Chondrocyte (in vitro differentiated cells): ENCODE measurements around the gene IWS1. TPM values are rescaled to one million over a fixed set of nuclear protein-coding genes. Genes with fewer than 3 reads are reported as not detected.
"Not testable (repeated sequence)": the region's sequence is repeated elsewhere in the genome, so short reads cannot be mapped to it uniquely, and the experiment has no call there.

Source experiments
- DNase-seq: peaks from one replicate; pipeline ENCODE4 v3.0.0; 2021; ENCODE audit warnings: mixed read lengths, low spot score
- H3K27ac Mint-ChIP-seq: one replicate; pipeline ENCODE4 v1.8.0; 2021; ENCODE audit warnings: mild to moderate bottlenecking, moderate library complexity, mixed read lengths; ENCODE audit not compliant: unreplicated experiment
- H3K27me3 Mint-ChIP-seq: 2 replicates; pipeline ENCODE4 v1.8.0; 2021; ENCODE audit warnings: low read depth, mixed read lengths
- H3K36me3 Mint-ChIP-seq: 2 replicates; pipeline ENCODE4 v1.8.0; 2021; ENCODE audit warnings: low read depth, mixed read lengths
- H3K4me1 Mint-ChIP-seq: 2 replicates; pipeline ENCODE4 v1.8.0; 2021; ENCODE audit warnings: low read depth, mild to moderate bottlenecking, mixed read lengths
- H3K4me3 Mint-ChIP-seq: one replicate; pipeline ENCODE4 v1.8.0; 2021; ENCODE audit warnings: mild to moderate bottlenecking, moderate library complexity, mixed read lengths; ENCODE audit not compliant: unreplicated experiment
- H3K9me3 Mint-ChIP-seq: 2 replicates; pipeline ENCODE4 v1.8.0; 2021; ENCODE audit warnings: low read depth, mixed read lengths
- total RNA-seq: library from RNA; stranded (reverse); gene quantifications from 3 replicates; pipeline ENCODE4 v1.2.1, GENCODE V29; 2021
- TF ChIP-seq, protein P1 (sequence below): fragments of 200-600 bp; sonication (generic); IDR thresholded peaks from 2 replicates; pipeline ENCODE4 v1.5.0; 2021; ENCODE audit warnings: antibody characterized with exemption, mild to moderate bottlenecking, moderate library complexity

IWS1 gene
- total RNA-seq, 1 donor from 2014 or later, result 37.4 TPM

DNA sequence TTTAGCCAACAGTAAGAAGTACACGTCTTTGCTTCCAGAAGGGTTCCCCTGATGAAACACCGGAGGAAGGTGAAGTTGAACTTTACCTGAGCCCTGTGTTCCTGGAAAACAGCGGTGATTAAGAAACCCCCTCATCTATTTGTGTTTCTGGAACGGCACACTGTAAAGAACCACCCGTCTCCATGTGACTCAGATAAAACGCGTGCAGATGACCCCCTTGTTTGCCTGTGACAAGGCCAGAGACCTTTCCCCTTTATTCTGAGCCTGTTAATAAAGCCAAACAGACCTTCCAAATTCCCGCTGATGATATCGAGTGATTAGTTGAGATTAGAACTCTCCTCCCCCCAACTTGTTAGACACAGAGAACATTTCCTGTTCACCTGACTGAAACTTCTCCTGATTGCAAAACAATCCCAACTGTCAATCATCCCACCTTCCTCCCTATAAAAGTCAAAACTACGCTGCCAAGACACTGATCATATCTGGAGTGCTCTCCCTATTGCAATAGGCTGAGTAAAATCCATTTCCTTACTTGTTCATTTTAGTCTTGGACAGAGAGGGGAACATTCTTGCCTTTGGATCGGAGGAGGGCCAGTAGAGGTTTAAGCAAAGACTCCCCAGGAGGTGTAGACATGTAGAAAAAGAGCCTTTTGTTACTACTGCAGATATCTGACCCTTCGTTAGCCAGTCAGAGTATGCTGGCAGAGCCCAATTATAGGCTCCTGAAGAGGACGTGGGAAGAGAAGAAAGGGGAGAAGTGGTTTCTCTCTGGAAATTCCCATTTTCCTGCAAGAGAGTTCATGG lies 914 bp upstream of the IWS1 start:
- Mint-ChIP-seq H3K27me3 (no peaks in the 10 kb centered on the region), H3K27ac (peak overlapping the region; percentile 100), H3K9me3 (peaks cover 5% of the 10 kb centered on the region), H3K4me1 (peaks cover 27% of the 10 kb centered on the region), H3K4me3 (peak overlapping the region; percentile 83), H3K36me3 (peaks cover 2% of the 10 kb centered on the region)
- TF ChIP-seq, protein P1, sequence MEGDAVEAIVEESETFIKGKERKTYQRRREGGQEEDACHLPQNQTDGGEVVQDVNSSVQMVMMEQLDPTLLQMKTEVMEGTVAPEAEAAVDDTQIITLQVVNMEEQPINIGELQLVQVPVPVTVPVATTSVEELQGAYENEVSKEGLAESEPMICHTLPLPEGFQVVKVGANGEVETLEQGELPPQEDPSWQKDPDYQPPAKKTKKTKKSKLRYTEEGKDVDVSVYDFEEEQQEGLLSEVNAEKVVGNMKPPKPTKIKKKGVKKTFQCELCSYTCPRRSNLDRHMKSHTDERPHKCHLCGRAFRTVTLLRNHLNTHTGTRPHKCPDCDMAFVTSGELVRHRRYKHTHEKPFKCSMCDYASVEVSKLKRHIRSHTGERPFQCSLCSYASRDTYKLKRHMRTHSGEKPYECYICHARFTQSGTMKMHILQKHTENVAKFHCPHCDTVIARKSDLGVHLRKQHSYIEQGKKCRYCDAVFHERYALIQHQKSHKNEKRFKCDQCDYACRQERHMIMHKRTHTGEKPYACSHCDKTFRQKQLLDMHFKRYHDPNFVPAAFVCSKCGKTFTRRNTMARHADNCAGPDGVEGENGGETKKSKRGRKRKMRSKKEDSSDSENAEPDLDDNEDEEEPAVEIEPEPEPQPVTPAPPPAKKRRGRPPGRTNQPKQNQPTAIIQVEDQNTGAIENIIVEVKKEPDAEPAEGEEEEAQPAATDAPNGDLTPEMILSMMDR, result no peak
- DNase-seq, result no peak

GRCh38 chr2:127525691-127526131 lies 578 bp downstream of the IWS1 start:
- Mint-ChIP-seq H3K4me3 (peak overlapping the region; percentile 83), H3K9me3 (peaks cover 5% of the 10 kb centered on the region), H3K27me3 (no peaks in the 10 kb centered on the region), H3K36me3 (peaks cover 4% of the 10 kb centered on the region), H3K4me1 (peaks cover 27% of the 10 kb centered on the region), H3K27ac (peak overlapping the region; percentile 100)
- TF ChIP-seq, protein P1, result no peak
- no peak for DNase-seq

GRCh38 chr2:127524198-127524834 lies 2.0 kb downstream of the IWS1 start:
- not testable (repeated sequence) for DNase-seq, H3K27me3 Mint-ChIP-seq, H3K36me3 Mint-ChIP-seq, H3K9me3 Mint-ChIP-seq
- H3K4me1 Mint-ChIP-seq, result peaks cover 27% of the 10 kb centered on the region
- H3K4me3 Mint-ChIP-seq, result peak overlapping the region; percentile 83
- H3K27ac Mint-ChIP-seq, result peak overlapping the region; percentile 65

DNA sequence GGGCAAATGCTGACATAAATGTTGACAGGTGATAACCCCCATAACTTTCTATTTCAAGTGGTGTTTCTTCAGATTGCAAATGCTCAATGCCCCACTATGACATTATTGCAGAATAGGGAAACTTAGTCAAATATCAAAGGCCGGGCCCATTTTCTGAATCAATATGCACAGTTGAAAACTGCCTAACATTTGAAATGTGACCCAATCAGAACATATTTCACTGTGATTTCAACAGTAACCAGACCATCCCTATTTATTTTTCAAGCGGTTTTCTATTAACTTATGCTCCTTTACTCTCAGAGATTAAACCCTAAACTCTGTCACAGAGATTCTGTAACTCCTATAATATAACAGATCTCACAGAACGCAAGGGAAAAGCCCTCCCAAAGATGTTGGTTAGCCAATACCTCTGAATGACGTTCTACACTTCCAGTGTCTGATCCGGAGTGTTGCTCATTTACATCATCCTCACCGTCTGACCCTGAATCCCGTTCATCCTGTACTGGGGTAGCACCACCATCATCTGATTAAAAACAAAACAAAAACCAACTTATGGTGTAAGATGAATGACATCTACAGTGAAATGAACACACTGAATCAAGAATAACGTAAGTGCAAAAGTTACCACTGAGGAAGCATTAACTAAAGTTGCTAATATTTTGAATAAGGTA lies 2.9 kb downstream of the IWS1 start:
- DNase-seq, result no peak
- no peaks in the 10 kb centered on the region for H3K9me3 Mint-ChIP-seq
- peaks cover 27% of the 10 kb centered on the region for H3K4me1 Mint-ChIP-seq
- TF ChIP-seq, protein P1, result no peak
- peaks cover 6% of the 10 kb centered on the region for H3K36me3 Mint-ChIP-seq
- no peaks in the 10 kb centered on the region for H3K27me3 Mint-ChIP-seq
- no peak overlapping the region for H3K4me3 Mint-ChIP-seq
- peak overlapping the region; percentile 39 for H3K27ac Mint-ChIP-seq

DNA sequence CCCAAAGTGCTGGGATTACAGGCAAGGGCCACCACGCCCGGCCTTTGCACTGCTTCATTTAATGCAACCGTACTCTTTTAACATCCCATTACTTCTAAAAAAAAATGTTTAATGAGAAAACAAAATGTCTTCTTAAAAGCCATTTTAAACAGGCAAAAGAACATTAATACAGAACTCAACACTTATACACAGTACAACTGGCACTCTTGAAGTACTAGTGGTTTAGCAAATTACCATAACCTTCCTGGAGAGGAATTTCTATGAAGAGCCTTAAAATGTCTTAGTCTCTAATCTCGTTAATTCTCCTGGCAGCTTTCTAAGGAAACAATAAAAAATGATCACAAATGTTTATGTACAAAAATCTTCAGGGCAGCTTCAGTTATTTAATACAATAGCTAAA lies 5.9 kb downstream of the IWS1 start:
- H3K4me1 Mint-ChIP-seq, result peaks cover 37% of the 10 kb centered on the region
- TF ChIP-seq, protein P1, result no peak
- H3K27me3 Mint-ChIP-seq, result no peaks in the 10 kb centered on the region
- H3K9me3 Mint-ChIP-seq, result no peaks in the 10 kb centered on the region
- no peak for DNase-seq
- H3K36me3 Mint-ChIP-seq, result peaks cover 16% of the 10 kb centered on the region
- H3K4me3 Mint-ChIP-seq, result no peak overlapping the region
- H3K27ac Mint-ChIP-seq, result no peak overlapping the region
